Activated T-helper 2 cell treated with anti-CD3 and anti-CD28 coated beads, Interferon-gamma antibody, Interleukin-2, Interleukin-4, amounts not matched to agents 10 μg/mL and 5 μg/mL and 100 μg/mL, durations not matched to agents 14 hours and 24 hours and 36 hours (primary cell): ENCODE measurements around the gene CYLD. TPM values are rescaled to one million over a fixed set of nuclear protein-coding genes. Genes with fewer than 3 reads are reported as not detected.

Experiments
- DNase-seq: peaks from one replicate; pipeline ENCODE4 v3.0.0; 2021; ENCODE audit warnings: low spot score
- H3K27ac Mint-ChIP-seq: one replicate; pipeline ENCODE4 v1.8.0; 2021; ENCODE audit warnings: mixed read lengths
- H3K27me3 Mint-ChIP-seq: one replicate; pipeline ENCODE4 v1.8.0; 2021; ENCODE audit warnings: low read depth, mixed read lengths
- H3K36me3 Mint-ChIP-seq: one replicate; pipeline ENCODE4 v1.8.0; 2021; ENCODE audit warnings: low read depth, mixed read lengths
- H3K4me1 Mint-ChIP-seq: one replicate; pipeline ENCODE4 v1.8.0; 2021; ENCODE audit warnings: low read depth, mixed read lengths
- H3K4me3 Mint-ChIP-seq: one replicate; pipeline ENCODE4 v1.8.0; 2021; ENCODE audit warnings: low read depth, mild to moderate bottlenecking, moderate library complexity, mixed read lengths
- H3K9me3 Mint-ChIP-seq: one replicate; pipeline ENCODE4 v1.8.0; 2021; ENCODE audit warnings: mixed read lengths
- intact Hi-C: fragments of 100-400 bp; cut with micrococcal nuclease; formaldehyde crosslinking; loops from one replicate; pipeline ENCODE4 v1.15.1; 2023
- total RNA-seq: library from RNA; stranded (reverse); gene quantifications from 2 replicates; pipeline ENCODE4 v1.2.3, GENCODE V29; 2022

The CYLD gene
- total RNA-seq, 1 donor from 2014 or later = 201 TPM

GRCh38 chr16:50808929-50809538 is 67.1 kb downstream of the CYLD start:
- no peak for DNase-seq
- Mint-ChIP-seq H3K9me3 (no peaks in the 10 kb centered on the region), H3K36me3 (no peaks in the 10 kb centered on the region), H3K4me1 (peaks cover 12% of the 10 kb centered on the region), H3K27ac (no peak overlapping the region), H3K4me3 (no peak overlapping the region), H3K27me3 (peaks cover 2% of the 10 kb centered on the region)
- intact Hi-C loops = loop anchor here (5.0 kb wide), 3 partner anchors 437 to 597 kb away; no protein-coding TSS in a partner anchor

- no peak for DNase-seq
- Mint-ChIP-seq H3K4me1 (peaks cover 12% of the 10 kb centered on the region), H3K9me3 (no peaks in the 10 kb centered on the region), H3K36me3 (no peaks in the 10 kb centered on the region), H3K4me3 (no peak overlapping the region), H3K27ac (no peak overlapping the region), H3K27me3 (peaks cover 2% of the 10 kb centered on the region)
- intact Hi-C loops = loop anchor here (5.0 kb wide), 3 partner anchors 437 to 597 kb away; no protein-coding TSS in a partner anchor
Observed at GRCh38 chr16:50809561-50809960, 67.7 kb downstream of the CYLD start.

GRCh38 chr16:50810241-50810965 is 68.5 kb downstream of the CYLD start:
- intact Hi-C loops = no loop called here
- Mint-ChIP-seq H3K9me3 (no peaks in the 10 kb centered on the region), H3K27ac (no peak overlapping the region), H3K36me3 (no peaks in the 10 kb centered on the region), H3K4me3 (no peak overlapping the region), H3K27me3 (peaks cover 2% of the 10 kb centered on the region), H3K4me1 (peaks cover 12% of the 10 kb centered on the region)
- no peak for DNase-seq

- no peak overlapping the region for H3K27ac Mint-ChIP-seq
Observed at GRCh38 chr16:50812046-50812445, 70.2 kb downstream of the CYLD start.

GRCh38 chr16:50812876-50813466 is 71.1 kb downstream of the CYLD start:
- Mint-ChIP-seq H3K9me3 (no peaks in the 10 kb centered on the region), H3K4me3 (no peak overlapping the region)
- intact Hi-C loops = no loop called here

More at GRCh38 chr16:50812046-50812445, 70.2 kb downstream of the CYLD start:
- Mint-ChIP-seq H3K9me3 (no peaks in the 10 kb centered on the region), H3K4me1 (no peaks in the 10 kb centered on the region), H3K27me3 (peaks cover 2% of the 10 kb centered on the region), H3K36me3 (no peaks in the 10 kb centered on the region), H3K4me3 (no peak overlapping the region)
- DNase-seq = no peak
- intact Hi-C loops = no loop called here

GRCh38 chr16:50814052-50814451 is 72.2 kb downstream of the CYLD start:
- no peaks in the 10 kb centered on the region for H3K4me1 Mint-ChIP-seq
- no peak overlapping the region for H3K27ac Mint-ChIP-seq
- H3K9me3 Mint-ChIP-seq = no peaks in the 10 kb centered on the region
- DNase-seq = no peak
- no peak overlapping the region for H3K4me3 Mint-ChIP-seq
- H3K27me3 Mint-ChIP-seq = no peaks in the 10 kb centered on the region
- intact Hi-C loops = no loop called here
- no peaks in the 10 kb centered on the region for H3K36me3 Mint-ChIP-seq

More at GRCh38 chr16:50812876-50813466, 71.1 kb downstream of the CYLD start:
- Mint-ChIP-seq H3K27ac (no peak overlapping the region), H3K4me1 (no peaks in the 10 kb centered on the region), H3K27me3 (peaks cover 2% of the 10 kb centered on the region), H3K36me3 (no peaks in the 10 kb centered on the region)
- DNase-seq = no peak

GRCh38 chr16:50814541-50814940 is 72.7 kb downstream of the CYLD start:
- H3K27me3 Mint-ChIP-seq = no peaks in the 10 kb centered on the region
- intact Hi-C loops = no loop called here
- H3K27ac Mint-ChIP-seq = no peak overlapping the region
- H3K9me3 Mint-ChIP-seq = no peaks in the 10 kb centered on the region
- H3K4me1 Mint-ChIP-seq = no peaks in the 10 kb centered on the region
- no peak for DNase-seq
- H3K4me3 Mint-ChIP-seq = no peak overlapping the region
- H3K36me3 Mint-ChIP-seq = no peaks in the 10 kb centered on the region

- no peak overlapping the region for H3K4me3 Mint-ChIP-seq
- H3K27ac Mint-ChIP-seq = no peak overlapping the region
- no peaks in the 10 kb centered on the region for H3K9me3 Mint-ChIP-seq
- intact Hi-C loops = no loop called here
- no peaks in the 10 kb centered on the region for H3K36me3 Mint-ChIP-seq
- no peak for DNase-seq
- no peaks in the 10 kb centered on the region for H3K27me3 Mint-ChIP-seq
- H3K4me1 Mint-ChIP-seq = no peaks in the 10 kb centered on the region
Observed at GRCh38 chr16:50815382-50815781, 73.5 kb downstream of the CYLD start.

- Mint-ChIP-seq H3K36me3 (no peaks in the 10 kb centered on the region), H3K4me3 (no peak overlapping the region), H3K4me1 (no peaks in the 10 kb centered on the region), H3K27me3 (no peaks in the 10 kb centered on the region), H3K27ac (no peak overlapping the region), H3K9me3 (no peaks in the 10 kb centered on the region)
- intact Hi-C loops = no loop called here
- no peak for DNase-seq
Observed at GRCh38 chr16:50816901-50817555, 75.1 kb downstream of the CYLD start.

- DNase-seq = no peak
- no peaks in the 10 kb centered on the region for H3K9me3 Mint-ChIP-seq
- no peaks in the 10 kb centered on the region for H3K36me3 Mint-ChIP-seq
- H3K4me3 Mint-ChIP-seq = no peak overlapping the region
- H3K27me3 Mint-ChIP-seq = no peaks in the 10 kb centered on the region
- H3K4me1 Mint-ChIP-seq = no peaks in the 10 kb centered on the region
- intact Hi-C loops = no loop called here
- H3K27ac Mint-ChIP-seq = no peak overlapping the region
Observed at GRCh38 chr16:50818380-50818779, 76.5 kb downstream of the CYLD start.

- Mint-ChIP-seq H3K4me3 (no peak overlapping the region), H3K9me3 (no peaks in the 10 kb centered on the region), H3K27ac (no peak overlapping the region), H3K36me3 (no peaks in the 10 kb centered on the region), H3K27me3 (peaks cover 9% of the 10 kb centered on the region), H3K4me1 (no peaks in the 10 kb centered on the region)
- intact Hi-C loops = no loop called here
- DNase-seq = no peak
Observed at GRCh38 chr16:50819706-50820105, 77.8 kb downstream of the CYLD start.

- Mint-ChIP-seq H3K36me3 (no peaks in the 10 kb centered on the region), H3K9me3 (no peaks in the 10 kb centered on the region), H3K27me3 (peaks cover 12% of the 10 kb centered on the region), H3K4me1 (no peaks in the 10 kb centered on the region), H3K4me3 (no peak overlapping the region), H3K27ac (no peak overlapping the region)
- intact Hi-C loops = no loop called here
- DNase-seq = no peak
Observed at GRCh38 chr16:50820225-50820624, 78.3 kb downstream of the CYLD start.

- no peak for DNase-seq
- Mint-ChIP-seq H3K4me1 (no peaks in the 10 kb centered on the region), H3K27me3 (peaks cover 23% of the 10 kb centered on the region), H3K4me3 (no peak overlapping the region), H3K9me3 (no peaks in the 10 kb centered on the region), H3K27ac (no peak overlapping the region), H3K36me3 (no peaks in the 10 kb centered on the region)
- intact Hi-C loops = no loop called here
Observed at GRCh38 chr16:50821586-50821985, 79.7 kb downstream of the CYLD start.
